GM18520 (cell line): ENCODE results near the gene IZUMO4.
"Not testable (repeated sequence)": the region's sequence is repeated elsewhere in the genome, so short reads cannot be mapped to it uniquely, and the experiment has no call there.

Source experiments
- ATAC-seq: cut with Tn5 transposase; IDR thresholded peaks from one replicate; pipeline ENCODE4 v1.9.1; 2021; ENCODE audit not compliant: unreplicated experiment

IZUMO4 gene

DNA sequence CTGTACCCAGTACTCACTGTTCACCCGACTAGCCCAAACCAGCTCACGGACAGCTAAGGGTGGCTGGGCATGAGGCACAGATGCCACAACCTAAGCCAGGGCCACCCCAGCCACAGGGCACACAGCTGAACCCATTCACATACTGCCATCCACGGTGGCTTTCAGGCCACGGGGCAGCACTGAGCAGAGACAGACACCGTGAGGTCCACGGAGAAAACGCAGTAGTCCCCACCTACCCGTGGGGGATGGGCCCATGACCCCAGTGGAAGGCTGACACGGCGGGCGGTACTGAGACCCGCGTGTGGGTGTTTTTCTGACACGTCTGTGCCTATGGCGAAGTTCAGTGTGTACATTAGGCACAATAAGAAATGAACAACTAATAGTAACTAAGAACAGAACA is 25.5 kb downstream of the IZUMO4 start:
- no peak for ATAC-seq

DNA sequence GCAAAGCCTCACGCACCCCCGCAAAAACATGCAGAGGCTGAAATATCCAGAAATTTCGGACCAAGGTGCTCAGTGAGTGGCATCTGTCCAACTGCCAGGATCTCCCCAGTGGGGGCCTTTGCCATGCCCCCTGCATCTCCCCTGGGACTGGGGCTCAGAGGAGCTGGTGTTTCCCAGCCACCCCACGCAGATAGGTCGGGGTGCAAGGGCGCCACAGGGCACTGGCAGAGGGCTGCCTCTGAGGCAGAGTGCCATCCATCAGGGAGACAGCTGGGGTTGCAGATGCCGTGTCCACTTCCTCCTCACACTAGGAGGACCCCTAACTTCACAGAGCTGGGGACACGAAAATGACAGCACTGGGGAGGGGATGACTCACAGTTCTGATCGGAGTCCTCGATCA is 26.3 kb downstream of the IZUMO4 start:
- no peak for ATAC-seq

DNA sequence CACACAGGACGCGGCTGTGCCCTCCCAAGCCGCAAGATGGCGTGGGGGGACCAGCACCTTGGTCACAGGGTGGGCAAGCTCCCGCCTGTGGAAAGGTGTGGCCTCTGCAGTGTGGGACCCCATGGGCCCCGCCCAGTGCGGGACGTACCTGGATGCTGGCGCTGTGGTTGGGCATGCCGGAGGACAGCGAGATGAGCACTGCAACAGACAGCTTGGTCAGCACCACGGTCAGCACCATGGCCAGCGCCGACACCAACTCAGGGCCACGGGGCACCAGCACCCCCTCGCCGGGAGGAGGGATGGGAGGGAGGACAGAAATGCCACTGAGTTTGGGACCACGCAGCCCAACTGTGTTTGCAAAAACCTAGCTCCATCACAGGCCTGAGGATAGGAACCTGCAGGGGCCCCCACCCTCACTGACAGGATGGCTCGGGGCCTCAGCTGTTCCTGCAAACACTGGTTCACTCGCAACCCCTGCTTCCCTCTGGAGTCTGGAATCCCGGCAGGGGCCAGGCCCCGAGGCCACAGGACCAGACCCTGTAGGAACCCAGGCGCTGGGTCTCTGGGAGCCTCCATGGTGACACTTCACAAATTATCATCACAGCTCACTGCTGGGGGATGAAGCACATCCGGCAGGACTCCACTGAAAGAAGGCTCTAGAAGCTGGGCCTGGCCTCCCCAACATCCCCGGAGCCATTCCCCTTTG is 27.1 kb downstream of the IZUMO4 start:
- no peak for ATAC-seq

DNA sequence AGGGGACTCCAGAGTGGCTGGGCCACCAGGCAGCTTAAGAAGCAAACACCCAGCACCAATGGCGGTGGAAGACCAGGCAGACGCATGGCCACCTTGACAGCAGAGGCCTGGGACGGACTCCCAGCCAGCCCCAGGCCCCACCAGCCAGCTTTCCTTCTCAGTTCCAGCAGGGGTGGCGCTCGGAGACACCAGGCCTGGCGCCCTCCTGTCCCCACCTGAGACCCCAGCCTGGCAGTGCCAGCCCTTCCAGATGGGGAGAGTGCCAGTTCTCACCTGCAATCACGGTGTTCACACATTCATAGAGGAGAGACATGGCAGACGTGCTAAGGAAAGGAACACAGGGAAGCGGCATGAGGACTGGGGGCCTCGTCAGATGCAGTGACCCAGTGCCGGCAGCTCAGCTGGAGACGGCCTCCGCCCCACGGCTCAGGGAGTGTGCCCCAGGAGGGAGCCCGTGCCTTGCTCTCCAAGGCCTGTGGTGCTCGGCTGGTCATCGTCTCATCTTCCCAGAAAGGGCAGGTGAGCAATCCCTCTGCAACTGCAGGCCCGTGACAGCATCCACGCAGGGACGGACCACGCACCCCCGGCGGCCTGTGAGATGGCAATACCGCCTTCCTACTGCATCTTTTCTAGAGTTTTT is 30.3 kb downstream of the IZUMO4 start:
- ATAC-seq: no peak

DNA sequence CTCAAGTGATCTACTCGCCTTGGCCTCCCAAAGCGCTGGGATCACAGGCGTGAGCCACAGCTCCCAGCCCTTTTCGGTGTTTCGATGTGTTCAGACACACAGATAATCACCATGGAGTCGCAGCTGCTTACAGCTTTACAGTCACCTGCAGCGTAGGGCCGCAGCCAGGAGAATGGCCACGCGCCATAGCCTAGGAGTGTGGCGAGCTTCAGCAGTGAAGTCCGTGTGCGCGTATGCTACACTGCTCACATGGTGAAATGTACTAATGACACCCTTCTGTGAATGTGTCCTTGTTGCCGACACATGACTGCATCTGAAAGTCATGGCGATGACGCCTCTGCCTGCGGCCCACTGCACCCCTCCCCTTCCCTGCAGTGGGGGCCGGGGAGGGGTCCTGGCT is 31.0 kb downstream of the IZUMO4 start:
- ATAC-seq: no peak

DNA sequence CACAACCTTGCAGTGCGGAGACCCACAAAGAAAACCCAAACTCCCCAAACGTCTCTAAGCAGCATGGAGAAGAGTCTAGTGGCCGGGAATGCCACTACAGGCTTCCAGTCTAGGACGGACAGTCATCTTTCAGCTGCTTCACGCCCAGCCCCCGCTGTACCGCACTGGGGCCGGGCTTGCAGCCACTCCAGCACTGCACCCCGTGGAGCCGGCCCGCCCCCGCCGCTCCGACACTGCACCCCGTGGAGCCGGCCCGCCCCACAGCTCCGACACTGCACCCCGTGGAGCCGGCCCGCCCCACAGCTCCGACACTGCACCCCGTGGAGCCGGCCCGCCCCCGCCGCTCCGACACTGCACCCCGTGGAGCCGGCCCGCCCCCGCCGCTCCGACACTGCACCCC is 31.5 kb downstream of the IZUMO4 start:
- ATAC-seq: not testable (repeated sequence)

DNA sequence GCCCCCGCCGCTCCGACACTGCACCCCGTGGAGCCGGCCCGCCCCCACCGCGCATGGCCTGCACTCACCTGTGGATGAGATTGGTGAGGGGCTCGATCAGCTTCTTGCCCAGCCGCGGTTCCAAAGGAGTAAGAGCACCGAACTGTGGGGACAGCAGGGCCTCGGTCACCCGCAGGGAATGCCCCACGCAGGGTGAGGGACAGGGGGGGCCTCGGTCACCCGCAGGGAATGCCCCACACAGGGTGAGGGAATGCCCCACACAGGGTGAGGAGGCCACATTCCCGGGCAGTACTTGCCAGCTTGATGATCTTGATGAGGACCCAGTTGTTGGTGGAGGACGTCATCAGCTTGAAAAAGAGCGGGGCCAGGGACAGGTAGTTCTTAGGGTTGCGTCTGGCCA is 32.3 kb downstream of the IZUMO4 start:
- ATAC-seq: no peak

DNA sequence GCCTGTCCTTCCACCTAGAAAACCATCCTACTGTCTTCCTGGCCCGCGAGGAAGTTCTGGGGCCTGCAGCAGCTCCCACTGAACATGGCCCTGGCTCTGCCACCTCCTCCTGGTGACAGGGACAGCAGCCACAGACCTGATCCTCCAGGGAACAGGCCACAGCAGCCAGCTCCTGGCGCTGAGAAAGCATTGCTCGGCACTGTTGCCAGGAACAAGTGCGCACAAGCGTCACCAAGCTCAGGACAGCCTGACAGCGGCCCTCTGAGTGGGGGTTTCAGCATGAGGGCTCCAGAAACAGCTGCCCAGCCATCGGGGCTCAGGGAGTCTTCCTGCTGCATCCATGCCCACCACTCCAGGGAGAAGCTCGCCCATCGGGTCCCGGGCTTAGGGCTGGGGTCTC is 32.8 kb downstream of the IZUMO4 start:
- ATAC-seq: no peak

DNA sequence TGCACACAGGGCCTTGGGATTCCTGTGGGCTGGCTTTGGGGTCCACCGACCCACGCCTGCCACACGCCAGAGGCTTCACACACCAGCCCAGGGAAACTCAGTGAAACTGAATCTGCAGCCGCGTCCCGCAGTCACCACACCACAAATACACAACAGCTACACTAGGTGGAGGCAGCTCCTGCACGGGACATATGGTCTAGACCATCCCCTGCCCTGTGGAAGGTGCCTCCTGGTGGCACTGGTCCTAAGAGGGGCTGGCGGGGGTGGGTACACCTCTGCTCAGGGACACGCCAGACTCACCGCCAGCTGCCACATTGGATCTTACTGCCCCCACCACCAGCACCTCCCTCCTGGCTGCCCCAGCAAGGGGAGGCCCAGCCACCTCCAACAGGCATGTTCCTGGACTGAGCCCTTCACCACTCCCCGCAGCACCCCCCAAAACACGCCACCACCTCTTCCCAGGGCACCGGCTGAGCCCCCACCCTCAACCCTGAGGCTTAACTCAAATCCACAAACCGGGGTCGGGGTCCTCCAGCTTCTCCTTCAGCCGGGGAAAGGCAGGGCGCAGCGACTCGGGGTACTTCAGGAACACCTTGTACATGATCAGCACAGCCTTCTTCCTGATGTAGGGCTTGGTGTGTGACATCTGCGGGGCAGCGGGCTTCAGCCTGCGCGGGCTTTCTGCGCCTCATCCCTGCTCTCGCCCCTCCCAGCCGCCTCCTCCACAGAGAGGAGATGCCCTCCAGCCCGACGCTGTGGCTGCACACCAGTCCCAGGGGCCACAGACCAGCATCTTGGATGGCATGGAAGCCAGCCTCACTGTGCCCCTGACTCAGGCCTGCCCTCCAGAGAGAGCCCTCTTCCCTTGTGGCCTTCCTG is 33.4 kb downstream of the IZUMO4 start:
- ATAC-seq: no peak

DNA sequence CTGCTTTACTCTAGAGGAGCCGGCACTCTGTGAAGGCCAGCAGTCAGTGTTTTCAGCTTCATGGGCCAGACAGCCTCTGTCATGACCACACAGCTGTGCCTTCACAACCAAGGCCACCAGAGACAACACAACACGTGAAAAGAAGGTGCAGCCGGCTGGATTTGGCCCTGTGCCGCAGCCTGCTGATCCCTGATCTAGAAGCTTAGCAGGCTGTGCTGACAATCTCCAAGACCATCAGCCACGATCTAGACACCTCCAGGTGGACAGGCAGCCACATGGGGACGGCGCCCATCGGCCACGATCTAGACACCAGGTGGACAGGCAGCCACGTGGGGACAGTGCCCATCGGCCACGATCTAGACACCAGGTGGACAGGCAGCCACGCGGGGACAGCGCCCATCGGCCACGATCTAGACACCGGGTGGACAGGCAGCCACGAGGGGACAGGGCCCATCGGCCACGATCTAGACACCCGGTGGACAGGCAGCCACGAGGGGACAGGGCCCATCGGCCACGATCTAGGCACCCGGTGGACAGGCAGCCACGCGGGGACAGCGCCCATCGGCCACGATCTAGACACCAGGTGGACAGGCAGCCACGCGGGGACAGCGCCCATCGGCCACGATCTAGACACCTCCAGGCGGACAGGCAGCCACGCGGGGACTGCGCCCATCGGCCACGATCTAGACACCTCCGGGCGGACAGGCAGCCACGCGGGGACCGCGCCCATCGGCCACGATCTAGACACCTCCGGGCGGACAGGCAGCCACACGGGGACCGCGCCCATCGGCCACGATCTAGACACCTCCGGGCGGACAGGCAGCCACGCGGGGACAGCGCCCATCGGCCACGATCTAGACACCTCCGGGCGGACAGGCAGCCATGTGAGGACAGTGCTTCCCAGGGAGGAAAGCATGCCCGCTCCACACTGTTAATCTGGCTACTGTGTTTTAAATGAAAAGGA is 34.6 kb downstream of the IZUMO4 start:
- ATAC-seq: not testable (repeated sequence)

DNA sequence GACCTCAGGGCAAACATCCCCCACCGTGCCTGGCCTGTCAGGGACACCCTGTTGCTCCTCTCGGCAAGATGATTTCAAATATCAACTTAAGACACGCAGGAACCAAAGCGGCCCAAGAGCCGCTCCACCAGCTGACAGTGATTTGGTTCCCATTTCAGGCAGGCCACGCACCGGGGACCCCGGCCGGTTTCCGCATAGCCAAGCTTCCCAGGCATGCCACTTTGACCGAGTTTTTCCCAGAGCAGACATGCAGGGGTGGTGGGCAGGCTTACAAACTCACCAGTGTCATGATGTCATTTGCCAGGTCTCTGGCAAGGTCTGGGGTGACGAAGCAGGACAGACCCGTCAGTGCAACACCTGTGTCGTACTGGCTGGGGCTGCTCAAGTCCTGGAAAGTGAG is 35.5 kb downstream of the IZUMO4 start:
- no peak for ATAC-seq

DNA sequence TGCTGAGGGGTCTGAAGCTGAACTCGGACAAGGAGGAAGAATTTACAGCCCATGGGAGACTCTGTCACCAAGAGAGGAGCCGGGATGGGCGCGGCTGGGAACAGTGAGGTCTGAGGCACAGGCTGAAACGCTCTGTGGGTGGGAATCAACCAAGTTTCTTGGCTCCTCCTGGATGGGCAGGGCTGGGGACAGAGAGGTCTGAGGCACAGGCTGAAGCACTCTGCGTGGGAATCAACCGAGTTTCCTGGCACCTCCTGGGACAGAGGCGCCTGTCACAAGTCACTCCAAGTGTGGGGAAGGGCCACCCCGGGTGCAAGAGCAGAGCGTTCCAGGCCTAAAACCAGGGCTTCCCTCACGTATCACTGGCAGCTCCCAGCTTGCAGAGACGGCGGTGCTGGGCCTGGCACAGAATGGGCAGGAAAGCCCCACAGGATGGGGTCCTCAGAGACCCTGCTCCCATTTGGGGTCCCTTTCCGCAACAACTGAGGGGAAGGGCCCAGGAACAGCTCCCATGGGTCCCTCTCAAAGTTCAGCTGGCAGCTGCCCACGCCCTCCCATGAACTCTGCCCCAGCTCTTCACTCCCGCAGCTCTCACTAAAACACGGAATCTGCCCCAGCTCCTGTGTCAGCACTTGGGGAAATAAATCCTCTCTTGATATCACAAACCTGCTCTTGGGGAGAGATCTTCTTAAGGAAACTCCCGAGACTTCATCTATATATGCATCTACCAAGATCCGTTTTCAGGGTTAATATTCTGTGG is 36.2 kb downstream of the IZUMO4 start:
- ATAC-seq: no peak

DNA sequence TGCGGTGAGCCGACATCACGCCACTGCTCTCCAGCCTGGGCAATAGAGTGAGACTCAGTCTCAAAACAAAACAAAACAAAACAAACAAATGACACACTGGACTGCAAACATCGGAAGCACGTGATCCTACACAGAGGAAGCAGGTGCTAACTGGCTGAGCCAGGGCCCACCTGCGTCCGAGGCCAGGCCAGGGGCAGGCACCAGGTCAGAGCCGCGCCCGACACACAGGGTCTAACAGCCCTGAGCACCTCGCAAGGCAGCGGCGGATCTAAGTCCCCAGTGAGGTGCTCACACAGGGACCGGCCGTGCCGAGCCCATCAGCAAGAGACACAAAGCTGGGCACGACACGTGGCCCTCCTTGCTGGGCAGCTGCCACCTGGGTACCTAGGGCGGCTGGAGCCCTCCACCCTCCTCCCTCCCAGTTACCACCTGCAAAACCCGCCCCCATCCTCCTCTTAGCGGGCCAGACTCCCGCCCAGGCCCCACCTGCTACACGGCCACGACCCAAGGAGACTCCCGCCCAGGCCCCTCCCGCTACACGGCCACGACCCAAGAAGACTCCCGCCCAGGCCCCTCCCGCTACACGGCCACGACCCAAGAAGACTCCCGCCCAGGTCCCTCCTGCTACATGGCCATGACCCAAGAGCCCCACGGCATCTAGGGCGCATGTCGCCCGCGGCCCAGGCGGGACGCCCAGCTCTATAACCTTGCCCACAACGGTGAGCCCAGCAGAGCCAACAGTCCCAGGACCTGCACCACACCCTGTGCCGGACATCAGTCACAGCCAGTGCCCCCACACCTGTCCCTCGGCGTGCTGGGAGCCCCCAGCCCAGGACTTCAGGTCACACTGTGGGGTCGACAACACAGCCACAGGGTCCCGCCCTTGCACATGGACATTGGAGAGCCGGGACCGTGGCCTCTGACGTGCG is 39.0 kb downstream of the IZUMO4 start:
- ATAC-seq: no peak

DNA sequence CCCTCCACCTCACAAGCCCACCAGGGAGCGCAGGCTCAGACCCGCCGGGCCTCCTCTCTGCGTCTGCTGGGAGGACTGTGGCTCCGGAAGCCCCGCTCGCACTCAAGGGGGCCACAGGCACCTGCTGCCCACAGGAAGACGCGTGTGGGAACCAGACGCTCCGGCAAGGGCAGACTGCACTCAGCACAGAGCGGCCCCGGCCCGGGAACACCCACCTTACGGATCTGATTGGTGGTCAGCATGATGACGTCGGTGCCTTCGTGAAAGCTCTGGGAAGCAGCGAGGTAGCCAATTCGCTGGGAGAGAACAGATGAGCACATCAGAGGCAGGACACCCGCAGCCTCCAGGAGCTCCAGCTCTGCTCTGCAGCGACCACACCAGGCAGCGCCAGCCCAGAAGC is 40.1 kb downstream of the IZUMO4 start:
- ATAC-seq: no peak

DNA sequence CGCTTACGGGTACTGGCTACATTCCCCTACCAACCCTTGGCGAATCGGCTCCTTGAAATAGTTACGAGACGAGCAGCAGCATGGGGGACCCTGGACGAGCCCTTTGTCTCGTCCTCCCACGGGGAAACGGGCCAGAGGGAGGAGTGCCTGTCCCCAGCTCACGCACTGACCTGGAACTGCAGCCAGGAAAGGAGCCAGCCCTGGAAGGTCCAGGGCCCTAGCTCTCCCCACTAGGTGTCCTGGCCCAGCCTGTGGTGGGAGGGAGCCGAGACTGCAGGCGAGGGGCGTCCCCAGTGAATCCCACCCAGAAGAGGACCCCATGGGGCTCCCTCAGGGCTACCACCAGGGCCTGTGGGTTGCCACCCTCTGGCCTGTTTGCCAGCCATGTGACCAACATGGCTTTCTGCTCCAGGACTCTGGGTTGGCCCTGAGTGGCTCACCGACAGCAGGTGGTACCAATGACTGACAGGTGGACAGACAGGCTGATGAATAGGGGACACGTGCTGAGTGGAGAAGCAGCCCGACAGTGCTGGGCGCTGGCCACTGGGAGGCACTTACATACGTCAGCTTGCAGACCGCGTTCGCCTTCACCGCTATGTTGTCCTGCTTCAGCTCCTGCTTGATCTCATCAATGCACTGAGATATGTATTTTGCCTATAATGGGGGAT is 41.5 kb downstream of the IZUMO4 start:
- no peak for ATAC-seq

DNA sequence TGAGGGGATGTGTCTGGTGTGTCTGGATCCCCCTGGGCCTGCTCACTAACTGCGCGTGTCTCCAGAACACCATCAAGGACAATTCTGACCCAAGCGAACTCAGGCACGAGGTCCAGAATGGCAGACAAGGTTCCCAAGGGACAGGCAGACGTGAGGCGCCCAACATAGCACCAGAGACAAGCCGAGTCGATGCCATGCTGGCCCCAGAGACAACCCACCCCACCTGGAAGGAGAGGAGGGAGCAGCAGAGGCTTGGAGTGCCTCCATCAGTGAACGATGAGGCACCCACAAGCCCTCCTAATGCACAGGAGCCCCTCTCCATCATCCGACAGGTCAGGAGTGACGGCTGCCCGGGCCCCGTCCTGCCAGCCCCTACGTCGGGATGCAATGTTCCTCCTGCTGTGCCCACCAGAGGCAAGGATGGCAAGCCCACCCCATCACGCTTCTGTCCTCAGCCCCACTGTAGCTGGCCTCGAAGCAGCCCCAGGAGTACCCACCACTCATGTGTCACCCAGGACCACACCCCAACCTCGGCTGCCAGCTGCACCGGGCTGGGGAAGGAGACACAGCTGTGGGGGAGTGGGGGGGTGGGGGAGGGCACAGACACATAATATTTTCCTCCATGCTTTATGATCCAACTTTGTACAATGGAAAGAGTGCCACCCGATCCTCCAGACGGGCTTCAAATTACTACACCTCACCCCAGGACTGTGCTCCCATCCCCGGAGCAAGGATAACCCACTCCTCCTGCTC is 42.8 kb downstream of the IZUMO4 start:
- ATAC-seq: no peak

DNA sequence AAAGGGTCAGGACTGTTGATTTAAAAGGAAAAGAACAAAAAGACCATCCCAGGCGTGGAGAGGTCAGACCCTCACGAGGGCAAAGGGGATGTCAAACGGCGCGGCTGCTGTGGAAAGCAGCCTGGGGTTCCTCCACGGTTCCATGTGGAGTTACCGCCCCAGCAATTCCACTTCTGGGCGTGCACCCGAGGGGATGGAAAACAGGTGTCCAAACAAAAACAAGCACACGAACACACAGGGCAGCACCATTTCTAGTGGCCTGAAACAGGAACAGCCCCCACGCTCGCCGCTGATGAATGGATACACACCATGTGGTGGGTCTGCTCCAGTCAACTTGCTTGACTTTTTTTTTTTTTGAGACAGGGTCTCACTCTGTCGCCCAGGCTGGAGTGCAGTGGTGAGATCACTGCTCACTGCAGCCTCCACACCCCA is 43.4 kb downstream of the IZUMO4 start:
- no peak for ATAC-seq
